PC-9 (cell line): ENCODE results near the gene ALDH4A1. TPM values are rescaled to one million over a fixed set of nuclear protein-coding genes. Genes with fewer than 3 reads are reported as not detected.
A peak's percentile ranks its signal among the peaks of the same experiment; 100 is the strongest.

ENCODE experiments used
- BruUV-seq: library from RNA; stranded (reverse); fragments of 400-500 nt; replicated peaks from 2 replicates; lab custom pipeline; 2021; lab: Mats Ljungman, UMichigan
- CTCF ChIA-PET: fragments of 300-600 bp; sonication (Branson Sonifier 250); formaldehyde crosslinking; loops from one replicate; lab custom pipeline; 2022; ENCODE audit warnings: antibody characterized with exemption; lab: Charles Lee
- POLR2A ChIA-PET: fragments of 300-600 bp; sonication (Branson Sonifier 250); formaldehyde crosslinking; loops from one replicate; lab custom pipeline; 2022; ENCODE audit warnings: antibody characterized with exemption; ENCODE audit not compliant: unreplicated experiment; lab: Charles Lee
- DNase-seq, 2 experiments: peaks; one replicate each; pipeline versions ENCODE4 v3.0.0 to v3.0.0-alpha.2; 2015 to 2022; ENCODE audit warnings: mixed read lengths in 1 of 2
- H2AFZ ChIP-seq: fragments of 200-600 bp; sonication (generic); 2 replicates; pipeline ENCODE4 v1.8.1; 2017; ENCODE audit warnings: antibody characterized with exemption
- H3F3A ChIP-seq: fragments of 200-600 bp; sonication (generic); 2 replicates; pipeline ENCODE4 v1.8.1; 2017; ENCODE audit warnings: antibody characterized with exemption, mild to moderate bottlenecking, low read depth; ENCODE audit not compliant: insufficient read depth
- H3K27ac ChIP-seq: fragments of 200-600 bp; sonication (generic); 2 replicates; pipeline ENCODE4 v1.6.1; 2016; ENCODE audit warnings: mixed run types
- H3K27me3 ChIP-seq: fragments of 200-600 bp; sonication (generic); 2 replicates; pipeline ENCODE4 v1.6.1; 2016; ENCODE audit warnings: low read depth, mixed run types; ENCODE audit not compliant: insufficient read depth
- H3K36me3 ChIP-seq: fragments of 200-600 bp; sonication (generic); 2 replicates; pipeline ENCODE4 v1.6.1; 2016; ENCODE audit warnings: low read depth, mixed run types
- H3K4me1 ChIP-seq: fragments of 200-600 bp; sonication (generic); replicated peaks from 2 replicates; pipeline ENCODE4 v1.6.1; 2016; ENCODE audit warnings: mixed run types; ENCODE audit not compliant: insufficient read depth
- H3K4me2 ChIP-seq: fragments of 200-600 bp; sonication (generic); 2 replicates; pipeline ENCODE4 v1.6.1; 2017; ENCODE audit warnings: mixed run types
- H3K4me3 ChIP-seq: fragments of 200-600 bp; sonication (generic); 2 replicates; pipeline ENCODE4 v1.6.1; 2016; ENCODE audit warnings: mixed run types
- H3K79me2 ChIP-seq: fragments of 200-600 bp; sonication (generic); 2 replicates; pipeline ENCODE4 v1.6.1; 2017; ENCODE audit warnings: low read depth, mixed run types
- H3K9me2 ChIP-seq: fragments of 200-600 bp; sonication (generic); 2 replicates; pipeline ENCODE4 v1.8.1; 2017; ENCODE audit warnings: mild to moderate bottlenecking; ENCODE audit not compliant: insufficient read depth
- H3K9me3 ChIP-seq: fragments of 200-600 bp; sonication (generic); 2 replicates; pipeline ENCODE4 v1.8.1; 2016; ENCODE audit warnings: low read depth; ENCODE audit not compliant: insufficient read depth
- H4K20me1 ChIP-seq: fragments of 200-600 bp; sonication (generic); 2 replicates; pipeline ENCODE4 v1.8.1; 2017; ENCODE audit not compliant: insufficient read depth
- EZH2 ChIP-seq: fragments of 200-600 bp; sonication (generic); IDR thresholded peaks from 2 replicates; pipeline ENCODE4 v1.8.0; 2017; ENCODE audit warnings: antibody characterized with exemption, low read depth
- intact Hi-C: fragments of 100-400 bp; cut with micrococcal nuclease; formaldehyde crosslinking; loops from one replicate; pipeline ENCODE4 v1.10.0; 2022; ENCODE audit not compliant: unreplicated experiment
- total RNA-seq: library from RNA; stranded (reverse); gene quantifications from 2 replicates; pipeline ENCODE4 v1.2.3, GENCODE V29; 2021
- TF ChIP-seq, protein P1 (sequence below): fragments of 200-600 bp; sonication (generic); conservative IDR thresholded peaks from 2 replicates; pipeline ENCODE4 v1.6.1; 2017; ENCODE audit warnings: mixed run types, antibody characterized with exemption, mild to moderate bottlenecking, moderate library complexity

The ALDH4A1 gene
- total RNA-seq, 1 experiment from 2014 or later, result 15.0 TPM

DNA sequence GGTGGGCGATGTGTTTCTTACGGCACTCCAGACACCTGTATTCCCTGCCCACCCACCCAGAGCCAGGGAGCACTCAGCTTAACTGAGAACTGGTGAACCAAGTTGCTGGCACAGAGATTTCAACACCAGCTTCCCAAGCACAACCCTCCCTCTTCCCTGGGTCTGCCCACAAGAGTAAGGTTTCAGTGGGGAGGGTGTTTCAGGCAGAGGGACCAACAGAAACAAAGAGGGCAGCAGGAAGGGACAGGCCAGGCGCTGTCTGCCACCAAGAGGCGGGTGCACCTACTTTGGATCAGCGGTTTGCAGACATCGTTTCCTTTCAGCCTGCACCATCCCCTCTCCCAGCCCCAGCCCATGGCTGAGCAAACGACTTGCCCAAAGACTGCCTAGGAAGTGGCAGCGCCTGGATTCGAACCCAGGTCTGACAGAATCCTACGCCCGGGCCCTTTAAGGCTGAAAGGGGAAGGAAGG, 21.9 kb upstream of the ALDH4A1 start:
- Histone ChIP-seq H3K79me2 (peaks cover 27% of the 10 kb centered on the region), H3K36me3 (no peaks in the 10 kb centered on the region), H3K4me1 (peaks cover 49% of the 10 kb centered on the region), H3K9me3 (no peaks in the 10 kb centered on the region), H3K27ac (no peak overlapping the region), H3K4me2 (no peak overlapping the region), H2AFZ (no peak overlapping the region), H3F3A (peaks cover 11% of the 10 kb centered on the region; the same call in 1 of the 2 replicates), H3K4me3 (no peak overlapping the region), H4K20me1 (no peaks in the 10 kb centered on the region), H3K27me3 (no peaks in the 10 kb centered on the region), H3K9me2 (no peaks in the 10 kb centered on the region)
- peak in 1 of 2 experiments; percentile 21 for DNase-seq
- BruUV-seq, result no TSS peak
- ChIA-PET POLR2A (no interaction called here), CTCF (interaction anchor here (0.7 to 1.0 kb wide), 2 partner anchors 15 to 48 kb away, joined by 3 to 4 read pairs; no protein-coding TSS in a partner anchor)
- TF ChIP-seq EZH2, result no peak
- TF ChIP-seq, protein P1, sequence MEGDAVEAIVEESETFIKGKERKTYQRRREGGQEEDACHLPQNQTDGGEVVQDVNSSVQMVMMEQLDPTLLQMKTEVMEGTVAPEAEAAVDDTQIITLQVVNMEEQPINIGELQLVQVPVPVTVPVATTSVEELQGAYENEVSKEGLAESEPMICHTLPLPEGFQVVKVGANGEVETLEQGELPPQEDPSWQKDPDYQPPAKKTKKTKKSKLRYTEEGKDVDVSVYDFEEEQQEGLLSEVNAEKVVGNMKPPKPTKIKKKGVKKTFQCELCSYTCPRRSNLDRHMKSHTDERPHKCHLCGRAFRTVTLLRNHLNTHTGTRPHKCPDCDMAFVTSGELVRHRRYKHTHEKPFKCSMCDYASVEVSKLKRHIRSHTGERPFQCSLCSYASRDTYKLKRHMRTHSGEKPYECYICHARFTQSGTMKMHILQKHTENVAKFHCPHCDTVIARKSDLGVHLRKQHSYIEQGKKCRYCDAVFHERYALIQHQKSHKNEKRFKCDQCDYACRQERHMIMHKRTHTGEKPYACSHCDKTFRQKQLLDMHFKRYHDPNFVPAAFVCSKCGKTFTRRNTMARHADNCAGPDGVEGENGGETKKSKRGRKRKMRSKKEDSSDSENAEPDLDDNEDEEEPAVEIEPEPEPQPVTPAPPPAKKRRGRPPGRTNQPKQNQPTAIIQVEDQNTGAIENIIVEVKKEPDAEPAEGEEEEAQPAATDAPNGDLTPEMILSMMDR, result no peak
- intact Hi-C loops, result no loop called here

DNA sequence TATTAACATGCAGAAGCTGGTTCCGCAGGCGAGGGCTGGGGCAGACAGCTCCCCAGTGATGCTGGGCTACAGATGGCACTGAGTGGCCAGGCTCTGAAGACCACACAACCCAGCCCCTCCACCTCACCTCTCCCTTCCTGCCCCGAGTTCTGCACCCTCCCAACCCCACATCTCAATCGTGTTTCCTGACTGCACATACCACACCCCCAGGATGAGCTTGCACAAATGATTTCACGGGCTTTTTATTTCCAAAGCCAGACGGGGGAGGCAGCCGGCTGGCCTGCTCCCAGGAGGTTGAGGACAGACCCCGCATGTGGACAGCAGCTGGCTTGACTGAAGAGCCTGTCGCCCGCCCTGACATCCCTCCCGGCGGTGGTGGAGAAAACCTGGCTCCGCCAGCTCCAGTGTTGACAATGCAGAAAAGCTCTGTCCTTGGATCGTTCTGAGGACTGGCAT, 21.4 kb upstream of the ALDH4A1 start:
- H3K79me2 ChIP-seq, result peaks cover 23% of the 10 kb centered on the region
- TF ChIP-seq, protein P1, result no peak
- TF ChIP-seq EZH2, result no peak
- no peaks in the 10 kb centered on the region for H3K9me3 ChIP-seq
- ChIA-PET CTCF (interaction anchor here (0.7 to 1.0 kb wide), 2 partner anchors 15 to 49 kb away, joined by 3 to 4 read pairs; no protein-coding TSS in a partner anchor), POLR2A (no interaction called here)
- no peak for DNase-seq
- intact Hi-C loops, result no loop called here
- H3K4me1 ChIP-seq, result peaks cover 45% of the 10 kb centered on the region
- no peaks in the 10 kb centered on the region for H3K9me2 ChIP-seq
- no peak overlapping the region for H3K4me2 ChIP-seq
- no peaks in the 10 kb centered on the region for H3K27me3 ChIP-seq
- no peak overlapping the region for H2AFZ ChIP-seq
- H3F3A ChIP-seq, result peaks cover 11% of the 10 kb centered on the region; the same call in 1 of the 2 replicates
- H3K36me3 ChIP-seq, result no peaks in the 10 kb centered on the region
- no peaks in the 10 kb centered on the region for H4K20me1 ChIP-seq
- H3K27ac ChIP-seq, result no peak overlapping the region
- no TSS peak for BruUV-seq
- no peak overlapping the region for H3K4me3 ChIP-seq

DNA sequence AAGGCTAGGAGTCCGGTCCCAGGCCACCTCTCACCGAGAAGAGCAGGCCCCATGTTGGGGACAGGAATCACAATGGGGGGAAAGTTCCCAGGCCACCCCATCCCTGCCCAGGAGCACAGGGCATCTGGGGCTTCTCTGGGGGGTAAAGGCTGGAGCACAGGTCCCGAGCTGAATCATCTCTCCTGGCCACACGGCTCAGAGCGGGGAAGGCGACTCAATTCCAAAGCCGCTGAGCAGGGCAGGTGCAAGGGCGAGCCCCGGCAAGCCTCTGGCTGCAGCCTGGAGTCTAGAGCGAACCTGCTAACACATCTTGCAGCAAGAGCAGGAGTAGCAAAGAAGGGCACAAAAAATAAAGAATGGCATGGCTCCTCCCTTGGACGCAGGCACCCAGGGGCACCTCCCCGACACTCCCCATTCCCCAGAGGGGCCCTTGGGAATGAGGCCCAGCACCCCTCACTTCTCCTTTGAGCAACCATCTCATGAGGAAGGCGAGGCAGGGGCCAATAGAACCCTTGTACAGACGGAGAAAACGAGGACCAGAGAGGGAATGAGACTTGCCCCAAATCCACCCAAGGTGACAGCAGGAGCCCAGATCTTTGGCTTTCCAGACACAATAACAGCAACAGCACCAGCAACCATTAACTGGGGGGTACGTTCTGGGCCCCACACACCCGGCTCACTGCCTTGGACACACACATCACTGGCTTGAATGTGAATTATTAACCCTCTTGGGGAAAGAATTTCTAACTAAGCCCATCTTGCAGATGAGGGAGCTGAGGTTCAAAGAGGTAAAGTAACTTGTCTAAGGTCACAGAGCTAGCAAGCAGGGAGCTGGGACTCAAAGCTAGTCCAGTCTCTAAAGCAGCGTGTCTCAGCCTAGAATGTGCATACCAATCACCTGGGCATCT, 20.7 kb upstream of the ALDH4A1 start:
- intact Hi-C loops, result no loop called here
- Histone ChIP-seq H3K9me2 (no peaks in the 10 kb centered on the region), H3K4me3 (peak overlapping the region; percentile 27; the same call in 1 of the 2 replicates)

More for the DNA sequence above, 20.7 kb upstream of the ALDH4A1 start:
- Histone ChIP-seq H3K4me2 (peak overlapping the region; percentile 79), H3F3A (peaks cover 11% of the 10 kb centered on the region; the same call in 1 of the 2 replicates), H3K27ac (peak overlapping the region; percentile 66), H3K79me2 (peaks cover 17% of the 10 kb centered on the region), H3K27me3 (no peaks in the 10 kb centered on the region), H3K36me3 (no peaks in the 10 kb centered on the region), H3K9me3 (no peaks in the 10 kb centered on the region), H4K20me1 (no peaks in the 10 kb centered on the region), H3K4me1 (peaks cover 38% of the 10 kb centered on the region), H2AFZ (no peak overlapping the region)
- CTCF ChIA-PET, result interaction anchor here (1.0 to 1.1 kb wide), 2 partner anchors 10 to 50 kb away, joined by 4 read pairs; no protein-coding TSS in a partner anchor
- POLR2A ChIA-PET, result no interaction called here
- DNase-seq, result peak in 1 of 2 experiments; percentile 25
- no TSS peak for BruUV-seq
- no peak for TF ChIP-seq EZH2
- TF ChIP-seq, protein P1, result no peak
